Suprapubic skin (tissue), 4 donors: ENCODE data around the gene AGBL1. TPM values are rescaled to one million over a fixed set of nuclear protein-coding genes. Genes with fewer than 3 reads are reported as not detected.

Experiments used
- DNase-seq, 2 donors: peaks; one replicate each; pipeline ENCODE4 v3.0.0-alpha.2; 2019; ENCODE audit warnings: low spot score in 2 of 2
- H3K27ac ChIP-seq: fragments of 200-600 bp; sonication (generic); one replicate; pipeline ENCODE4 v1.5.1; 2019
- H3K27me3 ChIP-seq: fragments of 200-600 bp; sonication (generic); one replicate; pipeline ENCODE4 v1.5.1; 2019
- H3K36me3 ChIP-seq: fragments of 200-600 bp; sonication (generic); one replicate; pipeline ENCODE4 v1.5.1; 2019
- H3K4me1 ChIP-seq: fragments of 200-600 bp; sonication (generic); one replicate; pipeline ENCODE4 v1.5.1; 2019
- H3K4me3 ChIP-seq: fragments of 200-600 bp; sonication (generic); one replicate; pipeline ENCODE4 v1.5.1; 2019; ENCODE audit warnings: mild to moderate bottlenecking
- H3K9me3 ChIP-seq: fragments of 200-600 bp; sonication (generic); one replicate; pipeline ENCODE4 v1.5.1; 2019
- EP300 ChIP-seq: sonication (generic); formaldehyde crosslinking; IDR thresholded peaks from one replicate; pipeline ENCODE4 v1.6.1; 2017; ENCODE audit warnings: antibody characterized with exemption
- POLR2A ChIP-seq, 2 donors: fragments of 450-650 bp; IDR thresholded peaks; one replicate each; pipeline ENCODE4 v1.6.1; 2017; ENCODE audit warnings: antibody characterized with exemption in 2 of 2, mild to moderate bottlenecking in 2 of 2, moderate library complexity in 2 of 2
- POLR2AphosphoS5 ChIP-seq, 3 donors: sonication (generic); formaldehyde crosslinking; IDR thresholded peaks; one replicate each; pipeline ENCODE4 v1.6.1; 2017; ENCODE audit warnings: antibody characterized with exemption in 3 of 3
- WGBS: methylation state at CpG from one replicate; pipeline ENCODE4 v1.1.5; 2018; 5-methylcytosine and 5-hydroxymethylcytosine counted together
- total RNA-seq, 4 donors: library from RNA; depleted of rRNA; stranded (reverse); fragments of >200 nt; gene quantifications; one replicate each; pipeline ENCODE4 v1.1.0, GENCODE V29; 2016
- TF ChIP-seq, protein P1 (sequence below), 2 donors: fragments of 200-600 bp in 1 of 2; fragments of 450-650 bp in 1 of 2; sonication (generic) in 1 of 2; IDR thresholded peaks; one replicate each; pipeline ENCODE4 v1.5.1; 2016 to 2019; ENCODE audit warnings: antibody characterized with exemption in 2 of 2, mild to moderate bottlenecking in 1 of 2, moderate library complexity in 1 of 2

Gene AGBL1
- total RNA-seq, 4 donors from 2014 or later: 0.23 to 0.56 TPM; not detected in 2

- TF ChIP-seq POLR2AphosphoS5 (IDR thresholded peaks at IDR 0.05): no peak
- TF ChIP-seq EP300: no peak
- Histone ChIP-seq H3K9me3 (no peaks in the 10 kb centered on the region), H3K36me3 (no peaks in the 10 kb centered on the region), H3K27me3 (no peaks in the 10 kb centered on the region), H3K27ac (no peak overlapping the region), H3K4me3 (no peak overlapping the region), H3K4me1 (peaks cover 4% of the 10 kb centered on the region)
- DNase-seq: no peak
- WGBS: 42% methylated on average over 6 of the region's 6 CpGs
Measured at GRCh38 chr15:86316726-86317383, 237.2 kb downstream of the AGBL1 start.

DNA sequence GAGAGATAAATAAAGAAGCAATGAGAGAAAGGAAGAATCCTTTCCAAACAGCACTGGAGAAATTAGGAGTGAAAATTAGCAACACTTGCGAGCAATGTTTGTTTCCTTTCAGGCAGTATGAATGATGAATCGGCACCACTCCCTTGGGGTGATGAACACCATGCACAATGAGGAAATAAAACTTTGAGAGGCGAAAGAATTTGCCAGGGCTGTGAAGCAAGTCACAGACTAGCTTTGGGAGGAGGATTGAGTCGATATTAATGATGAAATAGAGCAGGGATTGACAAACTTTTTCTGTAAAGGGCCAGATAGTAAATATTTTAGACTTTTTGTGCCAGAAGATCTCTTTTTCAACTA lies 237.7 kb downstream of the AGBL1 start:
- H3K4me3 ChIP-seq: no peak overlapping the region
- no peak for DNase-seq

GRCh38 chr15:86322629-86323028 lies 243.0 kb downstream of the AGBL1 start:
- DNase-seq: no peak
- no peaks in the 10 kb centered on the region for H3K27me3 ChIP-seq
- TF ChIP-seq POLR2AphosphoS5 (IDR thresholded peaks at IDR 0.05): no peak
- TF ChIP-seq EP300: no peak
- TF ChIP-seq POLR2A (IDR thresholded peaks at IDR 0.05): no peak
- TF ChIP-seq, protein P1, sequence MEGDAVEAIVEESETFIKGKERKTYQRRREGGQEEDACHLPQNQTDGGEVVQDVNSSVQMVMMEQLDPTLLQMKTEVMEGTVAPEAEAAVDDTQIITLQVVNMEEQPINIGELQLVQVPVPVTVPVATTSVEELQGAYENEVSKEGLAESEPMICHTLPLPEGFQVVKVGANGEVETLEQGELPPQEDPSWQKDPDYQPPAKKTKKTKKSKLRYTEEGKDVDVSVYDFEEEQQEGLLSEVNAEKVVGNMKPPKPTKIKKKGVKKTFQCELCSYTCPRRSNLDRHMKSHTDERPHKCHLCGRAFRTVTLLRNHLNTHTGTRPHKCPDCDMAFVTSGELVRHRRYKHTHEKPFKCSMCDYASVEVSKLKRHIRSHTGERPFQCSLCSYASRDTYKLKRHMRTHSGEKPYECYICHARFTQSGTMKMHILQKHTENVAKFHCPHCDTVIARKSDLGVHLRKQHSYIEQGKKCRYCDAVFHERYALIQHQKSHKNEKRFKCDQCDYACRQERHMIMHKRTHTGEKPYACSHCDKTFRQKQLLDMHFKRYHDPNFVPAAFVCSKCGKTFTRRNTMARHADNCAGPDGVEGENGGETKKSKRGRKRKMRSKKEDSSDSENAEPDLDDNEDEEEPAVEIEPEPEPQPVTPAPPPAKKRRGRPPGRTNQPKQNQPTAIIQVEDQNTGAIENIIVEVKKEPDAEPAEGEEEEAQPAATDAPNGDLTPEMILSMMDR (IDR thresholded peaks at IDR 0.05): no peak
- H3K27ac ChIP-seq: no peak overlapping the region
- WGBS: 46% methylated on average over 1 of the region's 1 CpG
- H3K4me3 ChIP-seq: no peak overlapping the region
- H3K36me3 ChIP-seq: no peaks in the 10 kb centered on the region
- H3K9me3 ChIP-seq: no peaks in the 10 kb centered on the region
- H3K4me1 ChIP-seq: no peaks in the 10 kb centered on the region

More for the DNA sequence above, 237.7 kb downstream of the AGBL1 start:
- Histone ChIP-seq H3K36me3 (no peaks in the 10 kb centered on the region), H3K27ac (no peak overlapping the region), H3K4me1 (peaks cover 4% of the 10 kb centered on the region), H3K27me3 (no peaks in the 10 kb centered on the region), H3K9me3 (no peaks in the 10 kb centered on the region)
- WGBS: 45% methylated on average over 4 of the region's 4 CpGs
- TF ChIP-seq, protein P1 (IDR thresholded peaks at IDR 0.05): no peak
- TF ChIP-seq POLR2A (IDR thresholded peaks at IDR 0.05): no peak

GRCh38 chr15:86327230-86327865 lies 247.7 kb downstream of the AGBL1 start:
- Histone ChIP-seq H3K9me3 (peaks cover 11% of the 10 kb centered on the region), H3K4me1 (no peaks in the 10 kb centered on the region), H3K4me3 (no peak overlapping the region), H3K27me3 (no peaks in the 10 kb centered on the region), H3K36me3 (no peaks in the 10 kb centered on the region), H3K27ac (no peak overlapping the region)
- no peak for DNase-seq
- TF ChIP-seq POLR2AphosphoS5 (IDR thresholded peaks at IDR 0.05) (no peak), EP300 (no peak), POLR2A (IDR thresholded peaks at IDR 0.05) (no peak)
- TF ChIP-seq, protein P1 (IDR thresholded peaks at IDR 0.05): no peak
- 57% methylated on average over 2 of the region's 2 CpGs for WGBS

- Histone ChIP-seq H3K4me1 (no peaks in the 10 kb centered on the region), H3K9me3 (peaks cover 11% of the 10 kb centered on the region), H3K27me3 (no peaks in the 10 kb centered on the region), H3K36me3 (no peaks in the 10 kb centered on the region), H3K27ac (no peak overlapping the region), H3K4me3 (no peak overlapping the region)
- TF ChIP-seq, protein P1 (IDR thresholded peaks at IDR 0.05): no peak
- TF ChIP-seq EP300: no peak
- TF ChIP-seq POLR2AphosphoS5 (IDR thresholded peaks at IDR 0.05): no peak
- no peak for TF ChIP-seq POLR2A (IDR thresholded peaks at IDR 0.05)
- no peak for DNase-seq
- 74% methylated on average over 2 of the region's 2 CpGs for WGBS
Measured at GRCh38 chr15:86328658-86329057, 249.0 kb downstream of the AGBL1 start.
